DOHH2 (cell line): ENCODE data around the gene ATP13A3.

ENCODE experiments used
- EZH2phosphoT487 ChIP-seq: fragments of 200-600 bp; sonication (generic); IDR thresholded peaks from 2 replicates; pipeline ENCODE4 v1.6.1; 2017; ENCODE audit warnings: borderline replicate concordance, mild to moderate bottlenecking, antibody characterized with exemption, low read length, moderate library complexity, mixed read lengths
- TF ChIP-seq, protein P1 (sequence below): fragments of 200-600 bp; sonication (generic); IDR thresholded peaks from one replicate; pipeline ENCODE4 v1.5.1; 2014; ENCODE audit warnings: antibody characterized with exemption, mild to moderate bottlenecking, low read depth, low read length; ENCODE audit not compliant: poor library complexity, severe bottlenecking

DNA sequence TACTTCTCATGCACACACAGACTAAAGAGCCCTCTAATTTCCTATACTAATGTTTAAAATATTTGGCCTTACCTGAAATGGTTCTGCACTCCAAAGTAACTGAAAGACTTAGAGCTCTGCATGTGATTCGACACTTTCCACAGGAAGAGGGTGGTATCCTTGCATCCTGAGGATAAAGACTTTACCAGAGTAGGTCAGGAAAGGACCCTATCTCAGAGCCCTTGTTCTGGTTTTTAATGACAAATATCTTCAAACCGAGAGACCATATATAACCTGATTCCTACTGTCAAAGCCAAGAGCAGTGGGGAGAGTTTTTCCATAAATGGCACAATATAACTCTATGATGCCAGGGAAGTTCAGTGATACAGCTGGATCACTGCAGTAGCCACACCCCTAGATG is 87.6 kb downstream of the ATP13A3 start, which contains the start of gene GP5:
- TF ChIP-seq, protein P1, sequence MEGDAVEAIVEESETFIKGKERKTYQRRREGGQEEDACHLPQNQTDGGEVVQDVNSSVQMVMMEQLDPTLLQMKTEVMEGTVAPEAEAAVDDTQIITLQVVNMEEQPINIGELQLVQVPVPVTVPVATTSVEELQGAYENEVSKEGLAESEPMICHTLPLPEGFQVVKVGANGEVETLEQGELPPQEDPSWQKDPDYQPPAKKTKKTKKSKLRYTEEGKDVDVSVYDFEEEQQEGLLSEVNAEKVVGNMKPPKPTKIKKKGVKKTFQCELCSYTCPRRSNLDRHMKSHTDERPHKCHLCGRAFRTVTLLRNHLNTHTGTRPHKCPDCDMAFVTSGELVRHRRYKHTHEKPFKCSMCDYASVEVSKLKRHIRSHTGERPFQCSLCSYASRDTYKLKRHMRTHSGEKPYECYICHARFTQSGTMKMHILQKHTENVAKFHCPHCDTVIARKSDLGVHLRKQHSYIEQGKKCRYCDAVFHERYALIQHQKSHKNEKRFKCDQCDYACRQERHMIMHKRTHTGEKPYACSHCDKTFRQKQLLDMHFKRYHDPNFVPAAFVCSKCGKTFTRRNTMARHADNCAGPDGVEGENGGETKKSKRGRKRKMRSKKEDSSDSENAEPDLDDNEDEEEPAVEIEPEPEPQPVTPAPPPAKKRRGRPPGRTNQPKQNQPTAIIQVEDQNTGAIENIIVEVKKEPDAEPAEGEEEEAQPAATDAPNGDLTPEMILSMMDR = no peak
- no peak for TF ChIP-seq EZH2phosphoT487
